ENCODE measurements around the gene CLNK. TPM values are rescaled to one million over a fixed set of nuclear protein-coding genes. Genes with fewer than 3 reads are reported as not detected.

Gene CLNK
- total RNA-seq, 2 donors from 2014 or later, result not detected

GRCh38 chr4:10491401-10491800, 193.2 kb downstream of the CLNK start:
- Histone ChIP-seq H3K4me1 (ENCODE audit: control insufficient read depth, insufficient read depth, low read length) (peaks cover 5% of the 10 kb centered on the region), H3K9me3 (ENCODE audit: control insufficient read depth, low read length) (no peaks in the 10 kb centered on the region), H3K9ac (ENCODE audit: extremely low read depth, low read length, poor library complexity, severe bottlenecking) (no peak overlapping the region), H3K27ac (ENCODE audit: low read depth, low read length) (no peak overlapping the region), H3K4me3 (ENCODE audit: low read length) (no peak overlapping the region), H3K36me3 (ENCODE audit: control insufficient read depth, insufficient read depth, low read length) (no peaks in the 10 kb centered on the region), H3K27me3 (ENCODE audit: control insufficient read depth, insufficient read depth, low read length, poor library complexity, severe bottlenecking) (no peaks in the 10 kb centered on the region)
- Mint-ChIP-seq H3K4me1 (peaks cover 56% of the 10 kb centered on the region), H3K36me3 (ENCODE audit: low read depth) (no peaks in the 10 kb centered on the region), H3K9me3 (no peaks in the 10 kb centered on the region), H3K27ac (no peak overlapping the region), H3K4me3 (no peak overlapping the region), H3K27me3 (ENCODE audit: insufficient read depth) (peaks cover 14% of the 10 kb centered on the region)
- 90 to 93% methylated on average over 3 of the region's 3 CpGs for WGBS, 2 experiments (ENCODE audit: insufficient coverage in 1 of 2, insufficient read length in 1 of 2)
- no peak for DNase-seq
- no peak for TF ChIP-seq CTCF (conservative IDR thresholded peaks at IDR 0.05)

- 40 to 91% methylated on average over 1 to 5 of the region's 5 CpGs for WGBS, 2 experiments (ENCODE audit: insufficient coverage in 1 of 2, insufficient read length in 1 of 2)
- H3K9me3 Mint-ChIP-seq, result no peaks in the 10 kb centered on the region
- no peak overlapping the region for H3K4me3 Mint-ChIP-seq
- peaks cover 14% of the 10 kb centered on the region for H3K27me3 Mint-ChIP-seq (ENCODE audit: insufficient read depth)
- Histone ChIP-seq H3K9ac (ENCODE audit: extremely low read depth, low read length, poor library complexity, severe bottlenecking) (no peak overlapping the region), H3K4me3 (ENCODE audit: low read length) (no peak overlapping the region), H3K27me3 (ENCODE audit: control insufficient read depth, insufficient read depth, low read length, poor library complexity, severe bottlenecking) (no peaks in the 10 kb centered on the region), H3K36me3 (ENCODE audit: control insufficient read depth, insufficient read depth, low read length) (no peaks in the 10 kb centered on the region), H3K9me3 (ENCODE audit: control insufficient read depth, low read length) (no peaks in the 10 kb centered on the region), H3K4me1 (ENCODE audit: control insufficient read depth, insufficient read depth, low read length) (peaks cover 3% of the 10 kb centered on the region), H3K27ac (ENCODE audit: low read depth, low read length) (no peak overlapping the region)
- no peak for TF ChIP-seq CTCF (conservative IDR thresholded peaks at IDR 0.05)
- no peaks in the 10 kb centered on the region for H3K36me3 Mint-ChIP-seq (ENCODE audit: low read depth)
- H3K4me1 Mint-ChIP-seq, result peaks cover 52% of the 10 kb centered on the region
- no peak for DNase-seq
- no peak overlapping the region for H3K27ac Mint-ChIP-seq
These were observed 193.6 kb downstream of the CLNK start for GRCh38 chr4:10490996-10491395.

- H3K4me3 ChIP-seq (ENCODE audit: low read length), result no peak overlapping the region
- H3K27me3 ChIP-seq (ENCODE audit: control insufficient read depth, insufficient read depth, low read length, poor library complexity, severe bottlenecking), result no peaks in the 10 kb centered on the region
- 63 to 77% methylated on average over 3 to 5 of the region's 5 CpGs for WGBS, 2 experiments (ENCODE audit: insufficient coverage in 1 of 2, insufficient read length in 1 of 2)
- no peak overlapping the region for H3K4me3 Mint-ChIP-seq
- no peak overlapping the region for H3K27ac ChIP-seq (ENCODE audit: low read depth, low read length)
- H3K27ac Mint-ChIP-seq, result no peak overlapping the region
- no peaks in the 10 kb centered on the region for H3K27me3 Mint-ChIP-seq (ENCODE audit: insufficient read depth)
- H3K9me3 ChIP-seq (ENCODE audit: control insufficient read depth, low read length), result no peaks in the 10 kb centered on the region
- no peak for DNase-seq
- peaks cover 15% of the 10 kb centered on the region for H3K4me1 Mint-ChIP-seq
- H3K36me3 ChIP-seq (ENCODE audit: control insufficient read depth, insufficient read depth, low read length), result no peaks in the 10 kb centered on the region
- no peak overlapping the region for H3K9ac ChIP-seq (ENCODE audit: extremely low read depth, low read length, poor library complexity, severe bottlenecking)
- no peaks in the 10 kb centered on the region for H3K36me3 Mint-ChIP-seq (ENCODE audit: low read depth)
- H3K9me3 Mint-ChIP-seq, result no peaks in the 10 kb centered on the region
- no peaks in the 10 kb centered on the region for H3K4me1 ChIP-seq (ENCODE audit: control insufficient read depth, insufficient read depth, low read length)
- TF ChIP-seq CTCF (conservative IDR thresholded peaks at IDR 0.05), result no peak
These were observed 201.7 kb downstream of the CLNK start for GRCh38 chr4:10482913-10483312.
